OCI-LY3 (cell line): Measurements from ENCODE around the gene ZNF550.

Experiments
- EZH2phosphoT487 ChIP-seq: fragments of 200-600 bp; shearing (Covaris generic); IDR thresholded peaks from 2 replicates; pipeline ENCODE4 v1.6.1; 2018; ENCODE audit warnings: antibody characterized with exemption, mixed run types, low read depth
- TF ChIP-seq, protein P1 (sequence below): fragments of 200-600, 300-600 bp; sonication (generic); IDR thresholded peaks from 2 replicates; pipeline ENCODE4 v1.5.1; 2014; ENCODE audit warnings: antibody characterized with exemption, low read length, low read depth

- TF ChIP-seq, protein P1, sequence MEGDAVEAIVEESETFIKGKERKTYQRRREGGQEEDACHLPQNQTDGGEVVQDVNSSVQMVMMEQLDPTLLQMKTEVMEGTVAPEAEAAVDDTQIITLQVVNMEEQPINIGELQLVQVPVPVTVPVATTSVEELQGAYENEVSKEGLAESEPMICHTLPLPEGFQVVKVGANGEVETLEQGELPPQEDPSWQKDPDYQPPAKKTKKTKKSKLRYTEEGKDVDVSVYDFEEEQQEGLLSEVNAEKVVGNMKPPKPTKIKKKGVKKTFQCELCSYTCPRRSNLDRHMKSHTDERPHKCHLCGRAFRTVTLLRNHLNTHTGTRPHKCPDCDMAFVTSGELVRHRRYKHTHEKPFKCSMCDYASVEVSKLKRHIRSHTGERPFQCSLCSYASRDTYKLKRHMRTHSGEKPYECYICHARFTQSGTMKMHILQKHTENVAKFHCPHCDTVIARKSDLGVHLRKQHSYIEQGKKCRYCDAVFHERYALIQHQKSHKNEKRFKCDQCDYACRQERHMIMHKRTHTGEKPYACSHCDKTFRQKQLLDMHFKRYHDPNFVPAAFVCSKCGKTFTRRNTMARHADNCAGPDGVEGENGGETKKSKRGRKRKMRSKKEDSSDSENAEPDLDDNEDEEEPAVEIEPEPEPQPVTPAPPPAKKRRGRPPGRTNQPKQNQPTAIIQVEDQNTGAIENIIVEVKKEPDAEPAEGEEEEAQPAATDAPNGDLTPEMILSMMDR, result no peak
- no peak for TF ChIP-seq EZH2phosphoT487
These were observed 3.9 kb upstream of the ZNF550 start for GRCh38 chr19:57563547-57563946.
